Measurements from ENCODE around the gene ADARB1. TPM values are rescaled to one million over a fixed set of nuclear protein-coding genes. Genes with fewer than 3 reads are reported as not detected.

ADARB1 gene
- total RNA-seq, 1 experiment from 2014 or later: 15.8 TPM

DNA sequence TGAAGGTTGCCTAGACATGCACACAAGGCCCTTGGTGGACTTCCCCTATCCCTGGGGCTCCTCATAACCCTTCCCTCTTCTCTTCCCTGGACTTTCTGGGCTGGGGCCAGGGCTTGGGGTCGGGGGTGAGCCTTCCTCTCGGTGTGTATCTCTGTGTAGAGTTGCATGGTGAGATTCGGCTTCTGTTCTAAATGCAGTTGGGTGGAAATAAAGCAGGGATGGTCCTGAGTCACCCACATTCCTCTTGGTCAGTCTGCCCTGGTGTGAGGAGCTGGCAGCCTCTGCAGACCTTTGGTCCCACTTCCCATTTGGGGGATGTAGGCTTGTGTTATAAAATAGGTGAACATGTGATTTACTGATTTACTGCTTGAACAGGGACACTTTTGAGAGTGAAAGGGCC is 38.0 kb downstream of the ADARB1 start:
- Histone ChIP-seq H3K18ac (ENCODE audit: insufficient read length, low read depth, low read length) (no peak overlapping the region), H2AFZ (ENCODE audit: low read length) (no peak overlapping the region), H3K79me1 (ENCODE audit: insufficient read depth, low read depth, low read length, poor library complexity, severe bottlenecking) (no peaks in the 10 kb centered on the region), H2AK5ac (ENCODE audit: insufficient read length, low read length) (no peak overlapping the region), H3K9me3 (ENCODE audit: control insufficient read depth, low read depth, low read length) (no peaks in the 10 kb centered on the region), H3K27ac (ENCODE audit: insufficient read length, low read depth, low read length) (no peak overlapping the region), H3K4me1 (ENCODE audit: insufficient read depth, low read length) (no peaks in the 10 kb centered on the region), H3K56ac (ENCODE audit: insufficient read length, low read depth, low read length) (no peak overlapping the region), H2BK20ac (ENCODE audit: low read depth, low read length, poor library complexity, severe bottlenecking) (no peak overlapping the region), H2BK12ac (ENCODE audit: insufficient read length, low read depth, low read length) (no peak overlapping the region), H2BK5ac (ENCODE audit: insufficient read length, low read length) (no peak overlapping the region), H4K20me1 (ENCODE audit: control insufficient read depth, insufficient read depth, insufficient read length) (no peaks in the 10 kb centered on the region), H3K4ac (ENCODE audit: low read depth, low read length) (no peak overlapping the region), H4K8ac (replicated peaks; ENCODE audit: insufficient read length, low read depth, low read length) (no peak overlapping the region), H3K14ac (ENCODE audit: insufficient read depth, low read length) (no peak overlapping the region), H4K91ac (ENCODE audit: insufficient read length, low read depth, low read length) (no peak overlapping the region), H2BK120ac (ENCODE audit: low read depth, low read length, poor library complexity, severe bottlenecking) (no peak overlapping the region), H3T11ph (ENCODE audit: low read length) (no peak overlapping the region), H3K9ac (ENCODE audit: extremely low read depth, insufficient read length, low read length) (no peak overlapping the region), H2BK15ac (ENCODE audit: low read depth, low read length) (no peak overlapping the region), H3K23me2 (ENCODE audit: insufficient read length, low read depth, low read length, poor library complexity, severe bottlenecking) (no peaks in the 10 kb centered on the region), H3K79me2 (ENCODE audit: insufficient read depth, low read length) (peaks cover 1% of the 10 kb centered on the region; the same call in 1 of the 2 replicates), H3K23ac (ENCODE audit: insufficient read length, low read depth, low read length) (no peak overlapping the region), H4K5ac (ENCODE audit: insufficient read length, low read depth, low read length) (no peak overlapping the region), H3K4me2 (ENCODE audit: insufficient read depth, insufficient read length, low read length) (no peak overlapping the region), H3K27me3 (ENCODE audit: insufficient read depth, low read length) (no peaks in the 10 kb centered on the region)
- DNase-seq: no peak
- no peak overlapping the region for H3K27ac Mint-ChIP-seq
- no peaks in the 10 kb centered on the region for H3K36me3 Mint-ChIP-seq (ENCODE audit: insufficient read depth in 1 of 3, low read depth in 3 of 3)
- no peaks in the 10 kb centered on the region for H3K9me3 Mint-ChIP-seq
- no peaks in the 10 kb centered on the region for H3K27me3 Mint-ChIP-seq (ENCODE audit: low read depth)
- TF ChIP-seq, protein P1, sequence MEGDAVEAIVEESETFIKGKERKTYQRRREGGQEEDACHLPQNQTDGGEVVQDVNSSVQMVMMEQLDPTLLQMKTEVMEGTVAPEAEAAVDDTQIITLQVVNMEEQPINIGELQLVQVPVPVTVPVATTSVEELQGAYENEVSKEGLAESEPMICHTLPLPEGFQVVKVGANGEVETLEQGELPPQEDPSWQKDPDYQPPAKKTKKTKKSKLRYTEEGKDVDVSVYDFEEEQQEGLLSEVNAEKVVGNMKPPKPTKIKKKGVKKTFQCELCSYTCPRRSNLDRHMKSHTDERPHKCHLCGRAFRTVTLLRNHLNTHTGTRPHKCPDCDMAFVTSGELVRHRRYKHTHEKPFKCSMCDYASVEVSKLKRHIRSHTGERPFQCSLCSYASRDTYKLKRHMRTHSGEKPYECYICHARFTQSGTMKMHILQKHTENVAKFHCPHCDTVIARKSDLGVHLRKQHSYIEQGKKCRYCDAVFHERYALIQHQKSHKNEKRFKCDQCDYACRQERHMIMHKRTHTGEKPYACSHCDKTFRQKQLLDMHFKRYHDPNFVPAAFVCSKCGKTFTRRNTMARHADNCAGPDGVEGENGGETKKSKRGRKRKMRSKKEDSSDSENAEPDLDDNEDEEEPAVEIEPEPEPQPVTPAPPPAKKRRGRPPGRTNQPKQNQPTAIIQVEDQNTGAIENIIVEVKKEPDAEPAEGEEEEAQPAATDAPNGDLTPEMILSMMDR (conservative IDR thresholded peaks at IDR 0.05): no peak
- 0 out of 4 replicates have a peak, but pooled peaks cover 0 to 2% of the 10 kb centered on the region in 2 experiments for H3K4me1 Mint-ChIP-seq
- H3K4me3 Mint-ChIP-seq: no peak overlapping the region
- WGBS (ENCODE audit: extremely low coverage, insufficient read length, low lambda C conversion rate): no CpG with 5 or more reads among the region's 3 CpGs
